Astrocyte (in vitro differentiated cells and primary cell): ENCODE results near the gene TRAPPC12. TPM values are rescaled to one million over a fixed set of nuclear protein-coding genes. Genes with fewer than 3 reads are reported as not detected.

Experiments
- DNase-seq: peaks from one replicate; pipeline ENCODE4 v3.0.0-alpha.2; 2010; ENCODE audit warnings: low read depth
- FAIRE-seq: peaks from 2 replicates; lab custom pipeline; 2011; peaks lifted over from hg19 to GRCh38; lab: Jason Lieb, UNC
- H2AFZ ChIP-seq: 2 replicates; pipeline ENCODE4 v1.6.0; 2012; ENCODE audit warnings: low read depth, low read length, inconsistent platforms
- H3K27ac ChIP-seq: 2 replicates; pipeline ENCODE4 v1.5.1; 2011; ENCODE audit warnings: low read depth, low read length, inconsistent platforms
- H3K27me3 ChIP-seq: 2 replicates; pipeline ENCODE4 v1.6.0; 2011; ENCODE audit warnings: low read length, inconsistent platforms; ENCODE audit not compliant: insufficient read depth
- H3K36me3 ChIP-seq: 2 replicates; pipeline ENCODE4 v1.5.1; 2011; ENCODE audit warnings: low read length, inconsistent platforms; ENCODE audit not compliant: insufficient read depth
- H3K4me1 ChIP-seq: 2 replicates; pipeline ENCODE4 v1.5.1; 2011; ENCODE audit warnings: low read length, inconsistent platforms; ENCODE audit not compliant: insufficient read depth
- H3K4me2 ChIP-seq: 2 replicates; pipeline ENCODE4 v1.6.0; 2012; ENCODE audit warnings: low read length, inconsistent platforms
- H3K4me3 ChIP-seq: 2 replicates; pipeline ENCODE4 v1.5.1; 2011; ENCODE audit warnings: low read depth, mild to moderate bottlenecking, low read length, inconsistent platforms; ENCODE audit not compliant: insufficient read depth
- H3K79me2 ChIP-seq: 2 replicates; pipeline ENCODE4 v1.6.0; 2012; ENCODE audit warnings: mild to moderate bottlenecking, low read length, inconsistent platforms; ENCODE audit not compliant: insufficient read depth
- H3K9ac ChIP-seq: 2 replicates; pipeline ENCODE4 v1.6.0; 2012; ENCODE audit warnings: mild to moderate bottlenecking, low read length, inconsistent platforms
- H3K9me3 ChIP-seq: 2 replicates; pipeline ENCODE4 v1.5.1; 2012; ENCODE audit warnings: low read depth, mild to moderate bottlenecking, low read length, inconsistent platforms; ENCODE audit not compliant: insufficient read depth
- H4K20me1 ChIP-seq: 2 replicates; pipeline ENCODE4 v1.6.0; 2012; ENCODE audit warnings: low read length, inconsistent platforms; ENCODE audit not compliant: insufficient read depth
- H3K27ac Mint-ChIP-seq: one replicate; pipeline ENCODE4 v1.8.0; 2021; ENCODE audit warnings: mild to moderate bottlenecking, mixed read lengths; ENCODE audit not compliant: unreplicated experiment
- H3K27me3 Mint-ChIP-seq: one replicate; pipeline ENCODE4 v1.8.0; 2021; ENCODE audit warnings: low read depth, mixed read lengths; ENCODE audit not compliant: unreplicated experiment
- H3K36me3 Mint-ChIP-seq: one replicate; pipeline ENCODE4 v1.8.0; 2021; ENCODE audit warnings: low read depth, mixed read lengths; ENCODE audit not compliant: unreplicated experiment
- H3K4me1 Mint-ChIP-seq: one replicate; pipeline ENCODE4 v1.8.0; 2021; ENCODE audit warnings: low read depth, mixed read lengths; ENCODE audit not compliant: unreplicated experiment
- H3K4me3 Mint-ChIP-seq: one replicate; pipeline ENCODE4 v1.8.0; 2021; ENCODE audit warnings: mild to moderate bottlenecking, moderate library complexity, mixed read lengths; ENCODE audit not compliant: unreplicated experiment
- H3K9me3 Mint-ChIP-seq: one replicate; pipeline ENCODE4 v1.8.0; 2021; ENCODE audit warnings: mild to moderate bottlenecking, mixed read lengths; ENCODE audit not compliant: unreplicated experiment
- EZH2 ChIP-seq: IDR thresholded peaks from 2 replicates; pipeline ENCODE4 v1.6.1; 2012; ENCODE audit warnings: mild to moderate bottlenecking, low read length, inconsistent platforms; ENCODE audit not compliant: insufficient read depth
- total RNA-seq: library from RNA; stranded (reverse); gene quantifications from 2 replicates; pipeline ENCODE4 v1.2.1, GENCODE V29; 2021
- TF ChIP-seq, protein P1 (sequence below): IDR thresholded peaks from 2 replicates; pipeline ENCODE4 v1.5.1; 2011; ENCODE audit warnings: low read depth, mild to moderate bottlenecking, inconsistent platforms, low read length, moderate library complexity; ENCODE audit not compliant: insufficient read depth

The TRAPPC12 gene
- total RNA-seq, 1 donor from 2014 or later = 62.1 TPM

GRCh38 chr2:3399381-3399780 is 19.9 kb downstream of the TRAPPC12 start:
- peaks cover 13% of the 10 kb centered on the region for H3K36me3 ChIP-seq
- H3K4me3 ChIP-seq = no peak overlapping the region
- TF ChIP-seq, protein P1, sequence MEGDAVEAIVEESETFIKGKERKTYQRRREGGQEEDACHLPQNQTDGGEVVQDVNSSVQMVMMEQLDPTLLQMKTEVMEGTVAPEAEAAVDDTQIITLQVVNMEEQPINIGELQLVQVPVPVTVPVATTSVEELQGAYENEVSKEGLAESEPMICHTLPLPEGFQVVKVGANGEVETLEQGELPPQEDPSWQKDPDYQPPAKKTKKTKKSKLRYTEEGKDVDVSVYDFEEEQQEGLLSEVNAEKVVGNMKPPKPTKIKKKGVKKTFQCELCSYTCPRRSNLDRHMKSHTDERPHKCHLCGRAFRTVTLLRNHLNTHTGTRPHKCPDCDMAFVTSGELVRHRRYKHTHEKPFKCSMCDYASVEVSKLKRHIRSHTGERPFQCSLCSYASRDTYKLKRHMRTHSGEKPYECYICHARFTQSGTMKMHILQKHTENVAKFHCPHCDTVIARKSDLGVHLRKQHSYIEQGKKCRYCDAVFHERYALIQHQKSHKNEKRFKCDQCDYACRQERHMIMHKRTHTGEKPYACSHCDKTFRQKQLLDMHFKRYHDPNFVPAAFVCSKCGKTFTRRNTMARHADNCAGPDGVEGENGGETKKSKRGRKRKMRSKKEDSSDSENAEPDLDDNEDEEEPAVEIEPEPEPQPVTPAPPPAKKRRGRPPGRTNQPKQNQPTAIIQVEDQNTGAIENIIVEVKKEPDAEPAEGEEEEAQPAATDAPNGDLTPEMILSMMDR = no peak
- no peak for TF ChIP-seq EZH2
- no peaks in the 10 kb centered on the region for H3K27me3 ChIP-seq
- no peak overlapping the region for H2AFZ ChIP-seq
- H3K27ac ChIP-seq = no peak overlapping the region
- Mint-ChIP-seq H3K9me3 (peaks cover 11% of the 10 kb centered on the region), H3K27ac (no peak overlapping the region), H3K36me3 (peaks cover 15% of the 10 kb centered on the region), H3K27me3 (no peaks in the 10 kb centered on the region), H3K4me1 (peaks cover 9% of the 10 kb centered on the region), H3K4me3 (no peak overlapping the region)
- peaks cover 34% of the 10 kb centered on the region for H4K20me1 ChIP-seq
- H3K9me3 ChIP-seq = peaks cover 4% of the 10 kb centered on the region
- no peak for FAIRE-seq
- no peak overlapping the region for H3K9ac ChIP-seq
- no peak overlapping the region for H3K4me2 ChIP-seq
- no peaks in the 10 kb centered on the region for H3K4me1 ChIP-seq
- peaks cover 33% of the 10 kb centered on the region for H3K79me2 ChIP-seq
- DNase-seq = no peak

- no peaks in the 10 kb centered on the region for H3K4me1 ChIP-seq
- peaks cover 10% of the 10 kb centered on the region for H3K9me3 Mint-ChIP-seq
- FAIRE-seq (no peak), DNase-seq (no peak)
- peaks cover 13% of the 10 kb centered on the region for H3K36me3 ChIP-seq
- no peak overlapping the region for H3K4me2 ChIP-seq
- peaks cover 12% of the 10 kb centered on the region for H3K36me3 Mint-ChIP-seq
- H3K9ac ChIP-seq = no peak overlapping the region
- no peak for TF ChIP-seq EZH2
- TF ChIP-seq, protein P1 = no peak
- no peaks in the 10 kb centered on the region for H3K27me3 ChIP-seq
- H3K27me3 Mint-ChIP-seq = no peaks in the 10 kb centered on the region
- no peak overlapping the region for H3K4me3 Mint-ChIP-seq
- peaks cover 37% of the 10 kb centered on the region for H3K79me2 ChIP-seq
- no peak overlapping the region for H3K27ac ChIP-seq
- no peak overlapping the region for H3K4me3 ChIP-seq
- no peak overlapping the region for H2AFZ ChIP-seq
- H3K27ac Mint-ChIP-seq = no peak overlapping the region
- H4K20me1 ChIP-seq = peaks cover 38% of the 10 kb centered on the region
- H3K4me1 Mint-ChIP-seq = peaks cover 9% of the 10 kb centered on the region
- H3K9me3 ChIP-seq = peaks cover 4% of the 10 kb centered on the region
These were observed 20.3 kb downstream of the TRAPPC12 start for GRCh38 chr2:3399829-3400228.

- TF ChIP-seq, protein P1 = no peak
- no peak for TF ChIP-seq EZH2
- H3K27me3 Mint-ChIP-seq = no peaks in the 10 kb centered on the region
- no peak overlapping the region for H3K4me3 Mint-ChIP-seq
- Histone ChIP-seq H3K4me2 (no peak overlapping the region), H2AFZ (no peak overlapping the region), H3K27me3 (no peaks in the 10 kb centered on the region), H3K4me1 (no peaks in the 10 kb centered on the region), H4K20me1 (peaks cover 24% of the 10 kb centered on the region), H3K27ac (no peak overlapping the region), H3K79me2 (peaks cover 26% of the 10 kb centered on the region), H3K36me3 (peaks cover 23% of the 10 kb centered on the region), H3K4me3 (no peak overlapping the region), H3K9ac (no peak overlapping the region), H3K9me3 (no peaks in the 10 kb centered on the region)
- H3K4me1 Mint-ChIP-seq = peaks cover 9% of the 10 kb centered on the region
- no peak overlapping the region for H3K27ac Mint-ChIP-seq
- no peak for DNase-seq
- FAIRE-seq = no peak
- H3K9me3 Mint-ChIP-seq = no peaks in the 10 kb centered on the region
- H3K36me3 Mint-ChIP-seq = no peaks in the 10 kb centered on the region
These were observed 24.3 kb downstream of the TRAPPC12 start for GRCh38 chr2:3403587-3404334.
